ENCODE data around the gene FAT2.

Gene FAT2

GRCh38 chr5:151628112-151628823, 37.1 kb upstream of the FAT2 start:
- TF ChIP-seq ZC3H10 (CRISPR knock-in tag; IDR thresholded peaks at IDR 0.05) (no peak), GLIS3 (CRISPR knock-in tag; IDR thresholded peaks at IDR 0.05) (no peak), RARB (CRISPR knock-in tag; IDR thresholded peaks at IDR 0.05) (no peak), BACH2 (CRISPR knock-in tag; IDR thresholded peaks at IDR 0.05; ENCODE audit: borderline replicate concordance) (no peak), OSR1 (CRISPR knock-in tag; IDR thresholded peaks at IDR 0.05) (no peak), TOX (CRISPR knock-in tag; IDR thresholded peaks at IDR 0.05; ENCODE audit: borderline replicate concordance) (no peak), CREB5 (CRISPR knock-in tag; IDR thresholded peaks at IDR 0.05; ENCODE audit: low read depth) (no peak), ESRRG (CRISPR knock-in tag; IDR thresholded peaks at IDR 0.05) (no peak)
- no peak for ATAC-seq

- ATAC-seq = no peak
- TF ChIP-seq RARB (CRISPR knock-in tag; IDR thresholded peaks at IDR 0.05) = no peak
- no peak for TF ChIP-seq POU6F1 (CRISPR knock-in tag; IDR thresholded peaks at IDR 0.05; ENCODE audit: borderline replicate concordance, low read depth)
- no peak for TF ChIP-seq ZC3H10 (CRISPR knock-in tag; IDR thresholded peaks at IDR 0.05)
- no peak for TF ChIP-seq ARNTL (CRISPR knock-in tag; IDR thresholded peaks at IDR 0.05; ENCODE audit: borderline replicate concordance, low read depth)
- TF ChIP-seq CSRNP3 (CRISPR knock-in tag; IDR thresholded peaks at IDR 0.05) = no peak
- TF ChIP-seq ISL1 (CRISPR knock-in tag; IDR thresholded peaks at IDR 0.05) = no peak
- TF ChIP-seq ZNF70 (CRISPR knock-in tag; IDR thresholded peaks at IDR 0.05) = no peak
- no peak for TF ChIP-seq BACH2 (CRISPR knock-in tag; IDR thresholded peaks at IDR 0.05; ENCODE audit: borderline replicate concordance)
- no peak for TF ChIP-seq TCF4 (CRISPR knock-in tag; IDR thresholded peaks at IDR 0.05; ENCODE audit: borderline replicate concordance)
- no peak for TF ChIP-seq ZFP3 (CRISPR knock-in tag; IDR thresholded peaks at IDR 0.05)
Observed at GRCh38 chr5:151627650-151628049, 36.5 kb upstream of the FAT2 start.

- TF ChIP-seq CSDC2 (CRISPR knock-in tag; IDR thresholded peaks at IDR 0.05) (no peak), PATZ1 (CRISPR knock-in tag; IDR thresholded peaks at IDR 0.05; ENCODE audit: borderline replicate concordance) (no peak), ZNF565 (CRISPR knock-in tag; conservative IDR thresholded peaks at IDR 0.05; ENCODE audit: low read depth) (no peak)
- no peak for ATAC-seq
Observed at GRCh38 chr5:151625285-151625684, 34.2 kb upstream of the FAT2 start.

- TF ChIP-seq TCF4 (CRISPR knock-in tag; IDR thresholded peaks at IDR 0.05; ENCODE audit: borderline replicate concordance) = no peak
- TF ChIP-seq ZFP30 (CRISPR knock-in tag; IDR thresholded peaks at IDR 0.05) = no peak
- TF ChIP-seq POU6F1 (CRISPR knock-in tag; IDR thresholded peaks at IDR 0.05; ENCODE audit: borderline replicate concordance, low read depth) = no peak
- no peak for ATAC-seq
Observed at GRCh38 chr5:151624476-151624875, 33.3 kb upstream of the FAT2 start.

Data from SK-N-SH treated with all-trans-retinoic acid at 6 μM for 48 hours (cell line).